Measurements from ENCODE around the gene COBL. TPM values are rescaled to one million over a fixed set of nuclear protein-coding genes. Genes with fewer than 3 reads are reported as not detected.

Gene COBL
- total RNA-seq, 1 experiment from 2014 or later: 51.4 TPM

- no peaks in the 10 kb centered on the region for H3K9me2 ChIP-seq (ENCODE audit: insufficient read depth)
- no peaks in the 10 kb centered on the region; the same call in 1 of the 2 replicates for H3F3A ChIP-seq (ENCODE audit: insufficient read depth, low read depth)
- H3K79me2 ChIP-seq (ENCODE audit: low read depth): no peaks in the 10 kb centered on the region
- H3K27me3 ChIP-seq (ENCODE audit: insufficient read depth, low read depth): no peaks in the 10 kb centered on the region
- H3K27ac ChIP-seq: no peak overlapping the region
- no TSS peak for BruUV-seq (replicated peaks)
- H3K4me2 ChIP-seq: no peak overlapping the region
- no peak overlapping the region for H3K4me3 ChIP-seq
- H3K36me3 ChIP-seq (ENCODE audit: low read depth): peaks cover 5% of the 10 kb centered on the region; the same call in 1 of the 2 replicates
- no peaks in the 10 kb centered on the region for H4K20me1 ChIP-seq (ENCODE audit: insufficient read depth)
- DNase-seq: no peak
- H3K9me3 ChIP-seq (ENCODE audit: insufficient read depth, low read depth): peaks cover 12% of the 10 kb centered on the region
- TF ChIP-seq EZH2 (IDR thresholded peaks at IDR 0.05; ENCODE audit: low read depth) (no peak), CTCF (conservative IDR thresholded peaks at IDR 0.05) (no peak)
- POLR2A ChIA-PET (ENCODE audit: unreplicated experiment): no interaction called here
- H3K4me1 ChIP-seq (replicated peaks; ENCODE audit: insufficient read depth): no peaks in the 10 kb centered on the region
- CTCF ChIA-PET: no interaction called here
- H2AFZ ChIP-seq: no peak overlapping the region
- intact Hi-C loops (cut with micrococcal nuclease; ENCODE audit: unreplicated experiment): no loop called here
Observed at GRCh38 chr7:51113560-51113959, 203.0 kb downstream of the COBL start.

GRCh38 chr7:51111241-51111940 lies 205.2 kb downstream of the COBL start:
- Histone ChIP-seq H3F3A (ENCODE audit: insufficient read depth, low read depth) (no peaks in the 10 kb centered on the region; the same call in 1 of the 2 replicates), H3K27me3 (ENCODE audit: insufficient read depth, low read depth) (no peaks in the 10 kb centered on the region), H2AFZ (no peak overlapping the region), H3K9me3 (ENCODE audit: insufficient read depth, low read depth) (peaks cover 10% of the 10 kb centered on the region), H3K9me2 (ENCODE audit: insufficient read depth) (no peaks in the 10 kb centered on the region), H3K27ac (no peak overlapping the region), H4K20me1 (ENCODE audit: insufficient read depth) (no peaks in the 10 kb centered on the region), H3K4me3 (no peak overlapping the region), H3K4me1 (replicated peaks; ENCODE audit: insufficient read depth) (no peaks in the 10 kb centered on the region), H3K4me2 (no peak overlapping the region), H3K36me3 (ENCODE audit: low read depth) (peaks cover 5% of the 10 kb centered on the region; the same call in 1 of the 2 replicates), H3K79me2 (ENCODE audit: low read depth) (no peaks in the 10 kb centered on the region)
- ChIA-PET CTCF (no interaction called here), POLR2A (ENCODE audit: unreplicated experiment) (no interaction called here)
- no peak for TF ChIP-seq EZH2 (IDR thresholded peaks at IDR 0.05; ENCODE audit: low read depth)
- TF ChIP-seq CTCF (conservative IDR thresholded peaks at IDR 0.05): no peak
- no peak for DNase-seq
- intact Hi-C loops (cut with micrococcal nuclease; ENCODE audit: unreplicated experiment): no loop called here
- BruUV-seq (replicated peaks): no TSS peak

GRCh38 chr7:51108134-51108533 lies 208.5 kb downstream of the COBL start:
- no peaks in the 10 kb centered on the region for H3K79me2 ChIP-seq (ENCODE audit: low read depth)
- no TSS peak for BruUV-seq (replicated peaks)
- TF ChIP-seq CTCF (conservative IDR thresholded peaks at IDR 0.05) (no peak), EZH2 (IDR thresholded peaks at IDR 0.05; ENCODE audit: low read depth) (no peak)
- H3F3A ChIP-seq (ENCODE audit: insufficient read depth, low read depth): no peaks in the 10 kb centered on the region
- H3K4me1 ChIP-seq (replicated peaks; ENCODE audit: insufficient read depth): no peaks in the 10 kb centered on the region
- no peaks in the 10 kb centered on the region for H3K9me2 ChIP-seq (ENCODE audit: insufficient read depth)
- intact Hi-C loops (cut with micrococcal nuclease; ENCODE audit: unreplicated experiment): no loop called here
- no peaks in the 10 kb centered on the region for H4K20me1 ChIP-seq (ENCODE audit: insufficient read depth)
- no peak overlapping the region for H3K4me2 ChIP-seq
- no peaks in the 10 kb centered on the region for H3K36me3 ChIP-seq (ENCODE audit: low read depth)
- H2AFZ ChIP-seq: no peak overlapping the region
- no peak overlapping the region for H3K27ac ChIP-seq
- no peaks in the 10 kb centered on the region for H3K9me3 ChIP-seq (ENCODE audit: insufficient read depth, low read depth)
- no peak overlapping the region for H3K4me3 ChIP-seq
- POLR2A ChIA-PET (ENCODE audit: unreplicated experiment): no interaction called here
- DNase-seq: no peak
- H3K27me3 ChIP-seq (ENCODE audit: insufficient read depth, low read depth): no peaks in the 10 kb centered on the region
- CTCF ChIA-PET: no interaction called here
